ENCODE measurements around the gene CMTM7. TPM values are rescaled to one million over a fixed set of nuclear protein-coding genes. Genes with fewer than 3 reads are reported as not detected.
"Not testable (repeated sequence)": the region's sequence is repeated elsewhere in the genome, so short reads cannot be mapped to it uniquely, and the experiment has no call there.

Gene CMTM7
- total and polyA plus RNA-seq, 9 of the 15 experiments (the other 6 are each of a cell fraction or from before 2014, with no cell fraction given) = 0.03 to 1.6 (median 0.42) TPM; not detected in 4

DNA sequence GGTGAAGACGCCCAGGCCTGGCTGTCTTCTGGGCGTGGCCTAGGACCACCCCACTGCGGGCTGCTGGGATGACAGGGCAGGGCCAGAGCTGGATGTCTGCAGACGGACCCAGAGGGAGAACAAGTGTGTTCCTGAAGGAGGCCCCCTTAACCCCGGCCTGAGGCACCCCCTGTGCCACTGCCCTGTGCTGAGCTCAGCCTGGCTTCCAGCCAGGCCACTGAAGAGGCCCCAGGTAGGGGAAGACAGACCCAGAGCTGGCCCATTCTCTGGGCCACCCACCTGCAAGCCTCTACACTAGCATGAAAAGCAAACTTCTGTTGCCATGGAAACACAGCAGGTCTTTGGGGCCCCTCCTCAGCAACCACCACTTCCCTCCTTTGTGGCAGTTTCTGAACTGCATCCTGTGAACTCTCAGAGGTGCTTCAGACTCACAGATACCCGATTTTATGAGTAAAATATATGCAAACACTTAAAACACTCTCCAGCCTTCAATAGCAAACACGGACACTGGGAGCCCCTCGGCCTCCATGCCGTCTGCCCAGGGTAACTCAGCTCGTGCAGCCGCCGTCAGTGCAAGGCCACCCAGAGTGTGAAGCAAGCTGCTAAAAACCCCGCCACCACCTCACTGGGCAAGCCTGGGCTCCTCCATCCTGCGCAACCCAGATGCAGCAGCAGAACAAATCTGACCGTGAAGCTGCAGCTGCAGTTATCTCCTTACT, 68.5 kb downstream of the CMTM7 start:
- H2AFZ ChIP-seq (ENCODE audit: low read depth, low read length) = no peak overlapping the region
- intact Hi-C loops (cut with micrococcal nuclease) = loop anchor here (10.0 kb wide), 1 partner anchor 285 kb away; no protein-coding TSS in a partner anchor
- peaks cover 0 to 17% of the 10 kb centered on the region in 2 experiments; a peak in 3 of 5 replicates for H3K4me1 ChIP-seq (replicated peaks in 1 of 2; ENCODE audit: control insufficient read depth in 2 of 2, insufficient read depth in 2 of 2, low read length in 2 of 2)
- H3K36me3 ChIP-seq (ENCODE audit: control insufficient read depth, insufficient read depth, low read length) = no peaks in the 10 kb centered on the region
- no TSS peak for BruUV-seq (replicated peaks)
- no peak overlapping the region for H3K27ac ChIP-seq (ENCODE audit: extremely low read depth, low read depth, low read length)
- H3K9ac ChIP-seq (ENCODE audit: insufficient read depth in 1 of 2, low read depth in 2 of 2, low read length in 2 of 2) = no peak overlapping the region
- TF ChIP-seq NFIC (IDR thresholded peaks at IDR 0.05) (0 out of 2 replicates have a peak, but pooled peaks have one; percentile 8), RFX1 (IDR thresholded peaks at IDR 0.05) (peak; percentile 89), SMARCE1 (IDR thresholded peaks at IDR 0.05) (no peak)
- no peak for FAIRE-seq
- in situ Hi-C loops (cut with MboI) = no loop called here
- H3K79me2 ChIP-seq (ENCODE audit: control insufficient read depth, insufficient read depth, low read length) = no peaks in the 10 kb centered on the region
- no peaks in the 10 kb centered on the region for H4K20me1 ChIP-seq (replicated peaks; ENCODE audit: control insufficient read depth, insufficient read depth, low read length)
- H3K4me2 ChIP-seq (ENCODE audit: insufficient read depth, low read length) = no peak overlapping the region
- H3K9me3 ChIP-seq (replicated peaks; ENCODE audit: control insufficient read depth, insufficient read depth, low read depth, low read length) = no peaks in the 10 kb centered on the region
- peak; percentile 39 for ATAC-seq
- WGBS (ENCODE audit: insufficient coverage, low coverage, missing lambda C conversion rate) = 25% methylated on average over 15 of the region's 15 CpGs
- POLR2A ChIA-PET = interaction anchor here (0.6 to 1.2 kb wide), 2 partner anchors 10 to 256 kb away, joined by 3 to 4 read pairs; no protein-coding TSS in a partner anchor
- CTCF ChIA-PET (ENCODE audit: low intra/inter-chr PET ratio) = no interaction called here
- peak in 1 of 4 experiments; percentile 5 for DNase-seq (ENCODE audit: extremely low read depth in 1 of 4, low spot score in 3 of 4)
- H3K4me3 ChIP-seq = no peak overlapping the region
- peaks cover 16 to 38% of the 10 kb centered on the region in 2 experiments; a peak in 4 of 5 replicates for H3K27me3 ChIP-seq (ENCODE audit: control insufficient read depth in 2 of 2, insufficient read depth in 2 of 2, low read length in 2 of 2)
- H3K9me1 ChIP-seq (ENCODE audit: control insufficient read depth, insufficient read depth, low read length) = no peaks in the 10 kb centered on the region

DNA sequence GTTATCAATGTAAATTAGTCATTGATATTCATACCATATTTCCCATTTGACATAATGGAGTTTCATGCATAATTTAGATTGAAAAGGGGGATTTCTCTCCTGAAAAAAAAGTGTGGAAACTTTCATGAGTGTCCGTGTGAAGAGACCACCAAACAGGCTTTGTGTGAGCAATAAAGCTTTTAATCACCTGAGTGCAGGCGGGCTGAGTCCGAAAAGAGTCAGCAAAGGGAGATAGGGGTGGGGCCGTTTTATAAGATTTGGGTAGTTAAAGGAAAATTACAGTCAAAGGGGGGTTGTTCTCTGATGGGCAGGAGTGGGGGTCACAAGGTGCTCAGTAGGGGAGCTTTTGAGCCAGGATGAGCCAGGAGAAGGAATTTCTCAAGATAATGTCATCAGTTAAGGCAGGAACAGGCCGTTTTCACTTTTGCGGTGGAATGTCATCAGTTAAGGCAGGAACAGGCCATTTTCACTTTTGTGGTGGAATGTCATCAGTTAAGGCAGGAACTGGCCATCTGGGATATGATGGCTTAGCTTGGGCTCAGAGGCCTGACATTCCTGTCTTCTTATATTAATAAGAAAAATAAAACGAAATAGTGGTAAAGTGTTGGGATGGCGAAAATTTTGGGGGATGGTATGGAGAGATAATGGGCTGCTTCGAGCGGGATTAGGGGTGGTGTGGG, 69.3 kb downstream of the CMTM7 start:
- H3K9me3 ChIP-seq (replicated peaks; ENCODE audit: control insufficient read depth, insufficient read depth, low read depth, low read length); FAIRE-seq; BruUV-seq (replicated peaks); H3K9me1 ChIP-seq (ENCODE audit: control insufficient read depth, insufficient read depth, low read length); H3K36me3 ChIP-seq (ENCODE audit: control insufficient read depth, insufficient read depth, low read length); H3K79me2 ChIP-seq (ENCODE audit: control insufficient read depth, insufficient read depth, low read length); CTCF ChIA-PET (ENCODE audit: low intra/inter-chr PET ratio); DNase-seq (ENCODE audit: extremely low read depth in 1 of 4, low spot score in 3 of 4); ATAC-seq; H3K9ac ChIP-seq (ENCODE audit: insufficient read depth in 1 of 2, low read depth in 2 of 2, low read length in 2 of 2); H2AFZ ChIP-seq (ENCODE audit: low read depth, low read length); H3K4me3 ChIP-seq; H3K27ac ChIP-seq (ENCODE audit: extremely low read depth, low read depth, low read length); in situ Hi-C loops (cut with MboI); H4K20me1 ChIP-seq (replicated peaks; ENCODE audit: control insufficient read depth, insufficient read depth, low read length); H3K4me2 ChIP-seq (ENCODE audit: insufficient read depth, low read length): not testable (repeated sequence)
- Histone ChIP-seq H3K4me1 (replicated peaks in 1 of 2; ENCODE audit: control insufficient read depth in 2 of 2, insufficient read depth in 2 of 2, low read length in 2 of 2) (peaks cover 0 to 14% of the 10 kb centered on the region in 2 experiments; a peak in 3 of 5 replicates), H3K27me3 (ENCODE audit: control insufficient read depth in 2 of 2, insufficient read depth in 2 of 2, low read length in 2 of 2) (peaks cover 10 to 30% of the 10 kb centered on the region in 2 experiments; a peak in 4 of 5 replicates)
- POLR2A ChIA-PET = interaction anchor here (1.2 kb wide), 1 partner anchor 9 kb away, joined by 4 read pairs; no protein-coding TSS in a partner anchor
- intact Hi-C loops (cut with micrococcal nuclease) = loop anchor here (10.0 kb wide), 1 partner anchor 286 kb away; no protein-coding TSS in a partner anchor
- 15% methylated on average over 10 of the region's 10 CpGs for WGBS (ENCODE audit: insufficient coverage, low coverage, missing lambda C conversion rate)
- TF ChIP-seq ARID1B (IDR thresholded peaks at IDR 0.05) = peak; percentile 64; the same call in 1 of the 2 replicates
- TF ChIP-seq DPF2 (IDR thresholded peaks at IDR 0.05) = peak; percentile 43; the same call in 1 of the 2 replicates
- TF ChIP-seq MEIS2 (IDR thresholded peaks at IDR 0.05; ENCODE audit: partially characterized antibody) = peak; percentile 23
- TF ChIP-seq SMARCA4 (IDR thresholded peaks at IDR 0.05) = peak; percentile 36; the same call in 1 of the 2 replicates
- TF ChIP-seq RCOR1 (IDR thresholded peaks at IDR 0.05; ENCODE audit: borderline replicate concordance in 1 of 2, low read depth in 2 of 2, low read length in 2 of 2) = 0 out of 4 replicates have a peak, but pooled peaks of 1 of the 2 experiments have one; percentile 10
- peak; percentile 62; the same call in 1 of the 2 replicates for TF ChIP-seq ZEB2 (IDR thresholded peaks at IDR 0.05)
- 0 out of 2 replicates have a peak, but pooled peaks have one; percentile 7 for TF ChIP-seq TEAD2 (tag; IDR thresholded peaks at IDR 0.05)
- peak; percentile 55; the same call in 1 of the 2 replicates for TF ChIP-seq SOX6 (IDR thresholded peaks at IDR 0.05)
- peak; percentile 38 for TF ChIP-seq CXXC5 (CRISPR knock-in tag; IDR thresholded peaks at IDR 0.05)
- TF ChIP-seq TEAD1 (CRISPR knock-in tag; IDR thresholded peaks at IDR 0.05) = peak; percentile 21 to 62; a peak in 2 of 4 replicates
- peak; percentile 71; the same call in 1 of the 2 replicates for TF ChIP-seq ESRRA (IDR thresholded peaks at IDR 0.05; ENCODE audit: borderline replicate concordance, low read depth)
- peak; percentile 89 for TF ChIP-seq CTBP1 (IDR thresholded peaks at IDR 0.05; ENCODE audit: borderline replicate concordance)
- TF ChIP-seq HDAC2 (IDR thresholded peaks at IDR 0.05) = 0 out of 2 replicates have a peak, but pooled peaks have one; percentile 18
- TF ChIP-seq KDM1A (IDR thresholded peaks at IDR 0.05) = peak; percentile 34 to 35; a peak in 1 of 4 replicates

Measured in K562 (cell line).